Gastroesophageal sphincter (tissue), 4 donors: Measurements from ENCODE around the gene SLC46A1. TPM values are rescaled to one million over a fixed set of nuclear protein-coding genes. Genes with fewer than 3 reads are reported as not detected.

ENCODE experiments used
- ATAC-seq: fragments of 150-250 bp; one replicate; pipeline ENCODE4 v1.9.1; 2016; ENCODE audit warnings: mild to moderate bottlenecking, moderate library complexity
- H3K27ac ChIP-seq, 4 donors: fragments of 200-600 bp; sonication (generic) in 3 of 4; 1 replicate in 3 of 4; 2 replicates in 1 of 4; pipeline ENCODE4 v1.5.1; 2016 to 2019
- H3K27me3 ChIP-seq: fragments of 200-600 bp; sonication (generic); one replicate; pipeline ENCODE4 v1.5.1; 2019
- H3K36me3 ChIP-seq, 2 donors: fragments of 200-600 bp; sonication (generic); one replicate each; pipeline ENCODE4 v1.5.1; 2019; ENCODE audit warnings: control low read depth in 1 of 2
- H3K4me1 ChIP-seq, 3 donors: fragments of 200-600 bp; sonication (generic); 1 replicate in 2 of 3; 2 replicates in 1 of 3; pipeline ENCODE4 v1.5.1; 2016 to 2019; ENCODE audit warnings: control low read depth in 2 of 3
- H3K4me3 ChIP-seq, 2 donors: fragments of 200-600 bp; sonication (generic); one replicate each; pipeline ENCODE4 v1.5.1; 2019; ENCODE audit warnings: mild to moderate bottlenecking in 1 of 2, moderate library complexity in 1 of 2
- H3K9me3 ChIP-seq, 3 donors: fragments of 200-600 bp; sonication (generic); one replicate each; pipeline ENCODE4 v1.5.1; 2017 to 2019; ENCODE audit warnings: control low read depth in 2 of 3
- EP300 ChIP-seq: sonication (generic); formaldehyde crosslinking; IDR thresholded peaks from one replicate; pipeline ENCODE4 v1.6.1; 2017; ENCODE audit warnings: antibody characterized with exemption, mild to moderate bottlenecking
- POLR2A ChIP-seq, 2 donors: fragments of 450-650 bp; IDR thresholded peaks; one replicate each; pipeline ENCODE4 v1.6.1; 2017; ENCODE audit warnings: antibody characterized with exemption in 2 of 2, mild to moderate bottlenecking in 2 of 2, moderate library complexity in 1 of 2
- POLR2AphosphoS5 ChIP-seq: sonication (generic); formaldehyde crosslinking; IDR thresholded peaks from one replicate; pipeline ENCODE4 v1.6.1; 2017; ENCODE audit warnings: antibody characterized with exemption
- WGBS, 2 donors: methylation state at CpG; one replicate each; pipeline ENCODE4 v1.1.5; 2018; ENCODE audit warnings: low coverage in 1 of 2; 5-methylcytosine and 5-hydroxymethylcytosine counted together
- total RNA-seq, 4 donors: library from RNA; depleted of rRNA; stranded (reverse); fragments of >200 nt; gene quantifications; one replicate each; pipeline ENCODE4 v1.1.0, GENCODE V29; 2016
- TF ChIP-seq, protein P1 (sequence below), 4 experiments: fragments of 200-600 bp in 2 of 4; fragments of 450-650 bp in 2 of 4; sonication (generic) in 1 of 4; IDR thresholded peaks; one replicate each; pipeline ENCODE4 v1.5.1; 2017 to 2019; ENCODE audit warnings: antibody characterized with exemption in 4 of 4, mild to moderate bottlenecking in 2 of 4, moderate library complexity in 2 of 4

Gene SLC46A1
- total RNA-seq, 4 donors from 2014 or later, result 7.9 to 9.7 (median 8.4) TPM

DNA sequence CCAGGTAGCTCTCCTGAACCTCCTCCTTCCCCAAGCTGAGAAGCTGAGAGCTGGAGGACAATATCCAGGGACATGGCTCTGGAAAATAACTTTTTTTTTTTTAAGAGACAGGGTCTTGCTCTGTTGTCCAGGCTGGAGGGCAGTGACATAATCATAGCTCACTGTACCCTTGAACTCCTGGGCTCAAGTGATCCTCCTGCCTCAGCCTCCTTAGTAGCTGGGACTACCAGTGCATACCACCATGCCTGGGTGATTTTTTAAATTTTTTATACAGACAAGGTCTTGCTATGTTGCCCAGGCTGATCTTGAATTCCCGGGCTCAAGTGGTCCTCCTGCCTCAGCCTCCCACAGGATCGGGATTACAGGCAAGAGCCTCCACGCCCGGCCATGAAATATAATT, 6.2 kb downstream of the SLC46A1 start:
- peaks cover 0 to 6% (median 0%) of the 10 kb centered on the region in 3 donors for H3K4me1 ChIP-seq
- no peaks in the 10 kb centered on the region for H3K27me3 ChIP-seq
- H3K27ac ChIP-seq, result no peak overlapping the region
- no peaks in the 10 kb centered on the region for H3K9me3 ChIP-seq
- WGBS, 2 donors, result 100% methylated on average over 1 of the region's 4 CpGs; no CpG with 5 or more reads in 1 of the 2 donors
- peaks cover 0 to 84% of the 10 kb centered on the region in 2 donors for H3K36me3 ChIP-seq
- no peak for ATAC-seq
- H3K4me3 ChIP-seq, result no peak overlapping the region
- TF ChIP-seq POLR2A (IDR thresholded peaks at IDR 0.05), result no peak
- TF ChIP-seq, protein P1, sequence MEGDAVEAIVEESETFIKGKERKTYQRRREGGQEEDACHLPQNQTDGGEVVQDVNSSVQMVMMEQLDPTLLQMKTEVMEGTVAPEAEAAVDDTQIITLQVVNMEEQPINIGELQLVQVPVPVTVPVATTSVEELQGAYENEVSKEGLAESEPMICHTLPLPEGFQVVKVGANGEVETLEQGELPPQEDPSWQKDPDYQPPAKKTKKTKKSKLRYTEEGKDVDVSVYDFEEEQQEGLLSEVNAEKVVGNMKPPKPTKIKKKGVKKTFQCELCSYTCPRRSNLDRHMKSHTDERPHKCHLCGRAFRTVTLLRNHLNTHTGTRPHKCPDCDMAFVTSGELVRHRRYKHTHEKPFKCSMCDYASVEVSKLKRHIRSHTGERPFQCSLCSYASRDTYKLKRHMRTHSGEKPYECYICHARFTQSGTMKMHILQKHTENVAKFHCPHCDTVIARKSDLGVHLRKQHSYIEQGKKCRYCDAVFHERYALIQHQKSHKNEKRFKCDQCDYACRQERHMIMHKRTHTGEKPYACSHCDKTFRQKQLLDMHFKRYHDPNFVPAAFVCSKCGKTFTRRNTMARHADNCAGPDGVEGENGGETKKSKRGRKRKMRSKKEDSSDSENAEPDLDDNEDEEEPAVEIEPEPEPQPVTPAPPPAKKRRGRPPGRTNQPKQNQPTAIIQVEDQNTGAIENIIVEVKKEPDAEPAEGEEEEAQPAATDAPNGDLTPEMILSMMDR (IDR thresholded peaks at IDR 0.05), result no peak
- no peak for TF ChIP-seq EP300
- TF ChIP-seq POLR2AphosphoS5, result no peak

DNA sequence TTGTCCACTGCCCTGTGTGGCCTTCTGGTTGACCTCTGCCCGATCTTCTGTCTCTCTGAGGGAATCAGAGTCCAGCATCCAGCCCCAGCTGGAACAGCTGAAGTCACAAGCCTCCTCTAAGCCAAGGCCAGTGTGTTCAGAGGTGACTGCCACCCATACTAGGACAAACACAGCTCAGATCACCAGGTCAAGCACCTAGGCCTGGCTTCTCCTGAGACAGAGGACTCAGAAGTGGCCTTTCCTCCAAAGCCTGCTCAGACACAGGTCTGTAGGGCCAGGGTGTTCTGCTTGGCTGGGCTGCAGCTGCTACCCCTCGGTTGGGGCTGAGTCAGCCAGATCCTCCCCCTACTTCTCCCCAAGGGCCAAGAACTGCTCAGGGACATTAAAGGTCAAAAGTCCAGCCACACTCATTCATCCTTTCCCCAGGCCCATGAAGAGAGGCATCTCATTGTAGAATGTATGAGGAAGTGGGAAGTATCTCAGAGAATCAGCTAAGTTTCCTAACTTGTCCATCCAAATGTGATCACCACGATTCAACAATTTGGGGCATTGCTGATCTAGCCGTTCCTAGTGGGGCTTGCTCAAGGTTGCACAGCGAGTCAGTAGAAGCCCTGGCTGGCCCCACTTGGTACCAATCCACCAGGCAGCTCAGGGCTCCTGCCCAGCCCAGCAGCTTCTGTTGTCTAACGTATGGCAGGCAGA, 7.6 kb downstream of the SLC46A1 start:
- ATAC-seq, result peak; percentile 15
- Histone ChIP-seq H3K4me3 (no peak overlapping the region), H3K9me3 (no peaks in the 10 kb centered on the region), H3K27me3 (no peaks in the 10 kb centered on the region), H3K36me3 (peaks cover 0 to 95% of the 10 kb centered on the region in 2 donors), H3K27ac (no peak overlapping the region), H3K4me1 (no peaks in the 10 kb centered on the region)
- 59 to 80% methylated on average over 1 to 5 of the region's 6 CpGs for WGBS, 2 donors
- TF ChIP-seq, protein P1 (IDR thresholded peaks at IDR 0.05), result no peak
- TF ChIP-seq POLR2A (IDR thresholded peaks at IDR 0.05), result no peak
- no peak for TF ChIP-seq EP300
- TF ChIP-seq POLR2AphosphoS5, result no peak

DNA sequence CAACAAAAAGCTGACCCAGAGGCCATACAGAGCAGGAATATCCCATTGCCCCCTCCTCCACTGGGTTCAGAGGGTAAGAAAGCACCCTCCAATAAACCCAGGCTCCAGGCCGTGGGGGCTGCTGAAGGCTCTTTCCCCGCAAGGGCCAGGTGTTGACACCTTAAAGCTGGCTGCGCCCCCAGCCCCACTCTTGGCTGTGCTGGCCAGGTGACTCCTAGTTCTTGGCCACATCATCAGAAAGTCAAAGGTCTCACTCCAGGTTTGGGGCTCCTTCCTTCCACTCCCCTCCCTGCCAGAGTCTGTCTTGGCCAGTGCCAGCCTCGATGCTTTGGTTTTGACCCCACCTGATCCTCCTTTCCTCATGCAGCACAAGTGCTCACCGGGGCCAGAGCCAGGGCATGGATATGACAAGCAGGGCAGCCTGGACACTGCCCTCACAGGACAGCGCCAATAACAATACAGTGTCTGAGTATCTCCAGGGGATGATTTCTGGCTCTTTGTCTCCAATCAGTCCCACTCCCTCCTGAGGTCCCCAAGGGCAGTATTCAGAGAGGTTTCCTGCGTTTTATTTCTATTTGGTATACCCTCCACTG, 8.2 kb downstream of the SLC46A1 start:
- Histone ChIP-seq H3K27ac (no peak overlapping the region), H3K36me3 (peaks cover 0 to 95% of the 10 kb centered on the region in 2 donors), H3K9me3 (no peaks in the 10 kb centered on the region), H3K4me3 (no peak overlapping the region), H3K27me3 (no peaks in the 10 kb centered on the region), H3K4me1 (no peaks in the 10 kb centered on the region)
- 74 to 80% methylated on average over 2 to 6 of the region's 7 CpGs for WGBS, 2 donors
- TF ChIP-seq POLR2A (IDR thresholded peaks at IDR 0.05) (no peak), POLR2AphosphoS5 (no peak), EP300 (no peak)
- TF ChIP-seq, protein P1 (IDR thresholded peaks at IDR 0.05), result no peak
- no peak for ATAC-seq

DNA sequence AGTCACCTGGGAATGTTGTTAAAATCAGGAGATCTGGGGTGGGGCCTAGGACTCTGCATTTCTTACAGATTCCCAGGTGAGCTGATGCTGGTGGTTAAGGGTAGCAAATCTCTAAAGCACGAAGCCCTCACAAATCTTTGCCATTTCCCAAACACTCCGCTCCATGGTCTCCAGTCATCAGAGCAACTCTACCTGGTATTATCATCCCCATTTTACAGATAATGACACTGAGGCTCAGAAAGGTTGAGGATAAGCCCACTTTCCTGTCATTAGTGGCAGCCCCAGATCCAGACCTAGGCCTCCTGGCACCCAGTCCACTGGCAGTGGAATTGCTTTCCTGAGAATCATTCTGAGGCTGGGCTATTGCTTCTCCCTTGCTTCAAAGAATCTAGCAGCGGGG, 8.7 kb downstream of the SLC46A1 start:
- Histone ChIP-seq H3K4me3 (no peak overlapping the region), H3K4me1 (no peaks in the 10 kb centered on the region), H3K27ac (no peak overlapping the region), H3K9me3 (no peaks in the 10 kb centered on the region), H3K36me3 (peaks cover 0 to 95% of the 10 kb centered on the region in 2 donors), H3K27me3 (no peaks in the 10 kb centered on the region)
- no peak for ATAC-seq
- WGBS, 2 donors, result 100% methylated on average over 1 to 2 of the region's 3 CpGs
- TF ChIP-seq EP300 (no peak), POLR2AphosphoS5 (no peak), POLR2A (IDR thresholded peaks at IDR 0.05) (no peak)
- TF ChIP-seq, protein P1 (IDR thresholded peaks at IDR 0.05), result no peak
